Breast epithelium (tissue), 3 donors: Measurements from ENCODE around the gene OR8A1.

ENCODE experiments used
- CTCF ChIP-seq, 3 donors: fragments of 450-650 bp; IDR thresholded peaks; one replicate each; pipeline ENCODE4 v1.5.1; 2016 to 2017; ENCODE audit warnings: antibody characterized with exemption in 3 of 3, mild to moderate bottlenecking in 3 of 3, moderate library complexity in 3 of 3
- POLR2A ChIP-seq: fragments of 450-650 bp; IDR thresholded peaks from one replicate; pipeline ENCODE4 v1.6.1; 2016; ENCODE audit warnings: antibody characterized with exemption, mild to moderate bottlenecking, moderate library complexity
- POLR2AphosphoS5 ChIP-seq, 3 donors: sonication (generic); formaldehyde crosslinking; IDR thresholded peaks; one replicate each; pipeline ENCODE4 v1.6.1; 2017; ENCODE audit warnings: antibody characterized with exemption in 3 of 3

- TF ChIP-seq POLR2AphosphoS5 (IDR thresholded peaks at IDR 0.05) (no peak), CTCF (IDR thresholded peaks at IDR 0.05) (no peak), POLR2A (no peak)
Observed at GRCh38 chr11:124608147-124608546, 38.4 kb downstream of the OR8A1 start.
